Activated naive CD4-positive, alpha-beta T cell treated with anti-CD3 and anti-CD28 coated beads, Interleukin-2, amount 50 U/mL, for 16 hours (primary cell): ENCODE measurements around the gene SP100.
"Not testable (repeated sequence)": the region's sequence is repeated elsewhere in the genome, so short reads cannot be mapped to it uniquely, and the experiment has no call there.

Source experiments
- DNase-seq: peaks from one replicate; pipeline ENCODE4 v3.0.0-alpha.2; 2020

SP100 gene

DNA sequence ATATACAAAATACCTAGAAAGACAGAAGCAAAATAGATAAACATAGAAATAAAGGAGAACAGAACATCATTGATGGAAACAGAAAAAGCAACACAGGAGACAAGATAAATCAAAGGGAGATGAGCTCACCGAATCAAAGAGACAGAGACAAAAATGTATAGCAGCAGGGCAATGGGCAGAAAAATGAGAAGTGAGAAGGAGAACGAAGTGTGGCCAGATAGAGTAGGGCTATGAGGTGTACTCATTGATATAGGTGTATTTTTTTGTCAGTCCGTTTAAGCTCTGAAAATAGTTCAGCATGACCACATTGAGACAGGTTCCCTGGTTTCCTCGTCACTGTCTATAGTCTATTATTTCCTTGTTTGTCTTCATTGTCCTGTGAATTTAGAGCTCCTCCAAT is 55.1 kb downstream of the SP100 start:
- no peak for DNase-seq

DNA sequence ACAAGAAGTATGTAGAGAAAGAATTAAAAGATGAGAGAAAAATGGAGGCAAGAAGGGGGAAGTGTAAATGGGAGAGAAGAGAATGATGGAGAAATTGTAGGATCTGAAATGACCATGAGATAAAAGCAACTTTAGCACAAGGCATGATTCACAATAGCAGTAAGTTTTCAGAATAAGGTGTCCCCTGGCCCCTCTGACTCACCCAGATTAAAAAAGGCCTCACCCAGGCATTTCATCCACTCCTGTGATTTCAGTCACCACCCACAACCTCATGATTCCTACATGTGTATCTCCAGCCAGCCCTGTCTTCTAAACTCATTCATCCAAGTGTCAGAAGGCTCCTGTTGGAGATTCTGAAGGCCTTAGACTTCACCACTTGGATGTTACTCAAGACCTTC is 56.6 kb downstream of the SP100 start:
- peak; percentile 18 for DNase-seq

DNA sequence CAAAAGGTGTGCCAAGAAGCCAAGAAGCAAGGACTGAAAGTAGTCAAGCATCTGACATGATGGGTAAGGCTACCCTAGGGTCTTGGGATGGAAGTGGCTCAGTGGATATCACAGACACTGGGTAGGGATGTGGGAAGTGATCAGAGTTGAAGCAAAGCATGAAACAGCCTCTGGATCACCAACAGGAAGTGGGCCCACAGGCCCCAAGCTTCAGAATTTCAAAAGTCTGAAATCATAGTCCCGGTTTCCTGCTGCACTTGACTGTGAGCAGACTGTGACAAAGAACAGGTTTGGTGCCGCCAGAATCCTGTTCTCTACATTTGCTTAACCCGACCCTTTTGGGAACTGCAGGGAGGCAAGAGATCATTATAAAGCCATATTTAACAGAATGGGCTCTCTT is 57.4 kb downstream of the SP100 start:
- DNase-seq = no peak

DNA sequence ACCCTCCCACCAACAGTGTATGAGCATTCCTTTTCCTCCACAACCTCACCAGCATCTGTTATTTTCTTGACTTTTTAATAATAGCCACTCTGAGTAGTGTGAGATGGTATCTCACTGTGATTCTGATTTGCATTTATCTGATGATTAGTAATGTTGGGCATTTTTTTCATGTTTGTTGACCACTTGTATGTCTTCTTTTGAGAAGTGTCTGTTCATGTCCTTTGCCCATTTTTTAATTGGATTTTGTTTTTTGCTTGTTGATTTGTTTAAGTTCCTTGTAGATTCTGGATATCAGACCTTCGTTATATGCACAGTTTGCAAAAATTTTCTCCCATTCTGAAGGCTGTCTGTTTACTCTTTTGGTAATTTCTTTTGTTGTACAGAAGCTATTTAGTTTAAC is 59.1 kb downstream of the SP100 start:
- DNase-seq = no peak

DNA sequence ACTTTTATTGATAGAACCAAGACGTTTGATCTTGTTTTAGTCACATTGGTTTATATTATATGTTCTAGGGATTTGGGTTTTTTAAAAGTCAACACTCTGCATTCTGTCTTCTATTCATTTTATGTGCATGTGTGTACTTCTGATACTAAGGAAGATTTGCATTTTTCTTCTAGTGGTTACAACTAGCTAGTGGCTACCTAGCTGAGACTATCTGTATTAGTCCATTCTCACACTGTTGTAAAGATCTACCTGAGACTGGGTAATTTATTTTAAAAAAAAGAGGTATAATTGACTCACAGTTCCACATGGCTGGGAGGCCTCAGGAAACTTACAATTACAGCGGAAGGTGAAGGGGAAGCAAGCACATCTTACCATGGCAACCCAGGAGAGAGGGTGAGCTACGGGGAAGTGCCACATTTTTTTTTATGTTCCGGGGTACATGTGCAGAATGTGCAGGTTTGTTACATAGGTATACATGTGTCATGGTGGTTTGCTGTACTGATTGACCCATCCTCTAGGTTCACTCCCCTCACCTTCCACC is 69.9 kb downstream of the SP100 start:
- DNase-seq = no peak

DNA sequence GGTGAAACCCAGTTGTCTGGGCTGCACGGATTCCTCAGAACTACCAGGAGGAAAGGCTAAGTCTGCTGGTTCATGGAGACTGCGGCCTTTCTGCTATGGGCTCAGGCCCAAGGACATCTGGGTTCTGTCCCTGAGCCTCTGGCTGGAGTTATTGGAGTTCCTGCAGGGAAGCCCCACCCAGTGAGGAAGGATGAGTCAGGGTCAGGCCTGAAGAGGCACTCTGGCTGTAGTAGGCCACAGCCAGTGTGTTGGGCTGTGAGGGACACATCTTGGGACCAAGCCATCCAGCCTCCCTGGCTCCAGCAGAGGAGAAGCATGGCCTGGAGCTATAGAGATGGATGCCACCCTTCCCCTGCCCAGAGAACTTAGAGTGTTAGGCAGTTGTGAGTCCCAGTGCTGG is 75.2 kb downstream of the SP100 start:
- DNase-seq = not testable (repeated sequence)

DNA sequence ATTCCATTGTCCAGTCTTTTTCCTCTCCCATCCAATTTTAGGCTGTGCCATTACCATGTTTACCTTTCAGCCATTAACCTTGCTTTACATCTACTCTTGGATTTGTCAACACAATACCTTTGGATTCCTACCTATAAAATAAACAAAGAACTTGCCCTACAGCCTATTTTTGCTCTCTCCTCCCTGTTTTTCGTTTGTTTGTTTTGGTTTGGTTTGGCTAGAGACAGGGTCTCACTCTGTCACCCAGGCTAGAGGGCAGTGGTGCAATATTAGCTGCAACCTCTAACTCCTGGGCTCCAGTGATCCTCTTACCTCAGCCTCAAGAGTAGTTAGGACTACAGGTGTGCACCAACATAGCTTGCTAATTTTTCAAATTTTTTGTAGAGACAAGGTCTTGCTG is 76.1 kb downstream of the SP100 start:
- DNase-seq = no peak

DNA sequence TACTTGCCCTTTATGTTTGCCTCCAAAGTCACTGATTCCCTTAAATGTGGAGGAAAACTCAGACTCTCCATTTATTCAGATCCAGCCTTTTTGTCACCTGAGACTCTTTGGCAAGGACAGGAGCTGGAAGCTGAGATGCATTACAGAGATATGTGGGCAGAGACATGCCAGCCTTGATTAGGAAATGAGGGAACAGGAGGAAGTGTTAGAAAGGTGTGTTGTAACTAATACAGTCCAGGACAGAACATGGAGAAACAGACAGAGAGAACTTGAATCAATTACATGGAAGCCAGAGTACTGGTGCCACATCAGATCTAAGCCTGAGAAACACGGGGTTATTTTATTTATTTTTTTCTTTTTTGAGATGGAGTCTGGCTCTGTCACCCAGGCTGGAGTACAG is 79.0 kb downstream of the SP100 start:
- DNase-seq = no peak

DNA sequence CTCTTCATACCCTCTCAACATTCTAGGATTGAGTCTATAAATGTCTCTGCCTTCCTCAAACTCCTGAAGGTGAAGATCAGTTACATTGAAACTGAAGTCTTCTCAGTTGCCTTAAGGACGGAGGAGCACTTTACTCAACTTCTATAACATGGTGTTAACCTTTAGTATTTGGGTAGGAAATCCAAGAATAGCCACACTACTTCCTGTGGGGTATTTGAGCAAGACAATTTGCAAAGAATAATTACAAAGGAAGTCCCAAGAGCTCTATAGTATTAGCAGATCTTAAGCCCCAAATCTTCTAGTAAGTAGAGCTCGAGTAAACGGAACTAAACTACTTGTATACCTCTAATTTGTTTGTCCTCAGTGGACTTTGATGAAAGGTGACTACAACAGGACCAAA is 80.9 kb downstream of the SP100 start:
- no peak for DNase-seq

DNA sequence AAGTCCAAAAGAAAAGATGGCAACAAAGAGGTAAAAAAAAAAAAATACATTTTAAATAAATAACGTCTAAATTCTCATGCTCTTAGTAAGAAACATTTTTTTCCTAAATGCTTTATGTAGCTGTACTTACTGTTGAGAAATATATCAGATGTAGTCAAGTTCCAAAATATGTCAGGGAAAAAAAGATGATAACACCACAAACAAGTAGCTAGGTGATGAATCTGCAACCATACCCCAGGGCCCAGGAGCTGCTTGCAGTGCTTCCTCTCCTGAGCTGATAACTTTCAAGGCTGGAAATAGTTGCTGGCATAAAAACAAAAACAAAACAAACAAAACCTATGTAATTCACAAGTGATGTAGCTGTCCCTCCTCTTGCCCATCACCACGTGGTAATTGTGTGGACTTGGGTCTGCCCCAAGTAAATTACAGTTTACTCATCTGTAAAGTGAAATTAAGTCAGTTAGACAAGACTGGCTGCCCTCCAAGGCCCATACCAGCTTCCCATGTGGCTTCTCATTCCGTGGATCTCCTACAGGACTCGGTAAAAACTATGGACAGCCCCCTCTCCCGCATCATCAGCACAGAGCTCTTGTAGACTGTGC is 82.6 kb downstream of the SP100 start:
- DNase-seq = no peak

DNA sequence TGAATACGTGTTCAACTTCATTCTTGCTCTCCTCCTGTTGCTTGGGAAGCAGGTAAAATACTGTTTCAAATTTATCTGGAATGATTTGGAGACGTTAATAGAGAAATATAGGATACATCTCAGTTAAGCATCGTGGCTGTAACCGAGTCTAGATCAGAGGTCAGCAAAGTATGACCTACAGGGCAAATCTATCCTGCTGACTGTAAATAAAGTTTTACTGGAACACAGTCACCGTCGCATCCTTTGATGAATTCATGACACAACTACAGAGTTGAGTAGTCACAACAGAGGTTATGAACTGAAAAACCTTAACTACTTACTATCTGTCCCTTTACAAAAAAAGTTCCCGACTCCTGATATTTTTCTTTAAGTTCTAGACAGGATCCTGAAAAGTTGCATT is 86.6 kb downstream of the SP100 start:
- DNase-seq = no peak

DNA sequence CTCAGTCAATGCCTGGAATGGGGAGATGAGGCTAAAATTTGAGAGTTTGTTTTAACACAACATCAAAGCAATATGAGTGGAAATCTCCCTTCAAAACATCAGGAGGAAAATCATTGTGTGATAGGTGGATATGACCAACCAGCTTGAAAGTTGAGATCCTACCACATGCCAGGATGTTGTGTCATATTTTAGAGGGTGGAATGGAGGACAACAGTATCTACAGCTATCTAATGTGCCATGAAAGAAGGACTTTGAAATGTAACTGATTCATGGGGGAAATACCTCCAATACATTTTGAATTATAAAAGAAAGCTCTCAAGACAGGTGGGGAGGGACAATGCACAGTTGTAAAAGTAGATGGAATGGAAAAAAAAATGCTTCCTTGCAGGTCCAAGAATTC is 87.8 kb downstream of the SP100 start:
- no peak for DNase-seq

DNA sequence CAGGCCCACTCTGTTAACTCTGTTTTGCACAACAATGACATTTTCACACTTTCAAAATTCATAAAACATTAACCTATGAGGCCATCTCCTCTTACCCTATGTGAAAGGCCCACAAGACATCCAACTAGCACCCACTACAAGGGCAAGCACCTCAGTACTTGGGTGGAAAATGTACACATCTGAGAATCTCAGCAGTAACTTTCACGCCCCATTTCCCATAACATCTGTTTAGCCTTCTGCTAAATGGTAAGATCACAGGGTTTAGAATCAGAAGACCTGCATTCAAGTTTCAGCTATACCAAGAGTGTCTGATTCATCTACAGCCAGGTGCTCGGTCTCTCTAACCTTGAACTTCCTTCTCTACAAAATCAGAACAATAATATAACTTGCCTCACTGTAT is 89.2 kb downstream of the SP100 start:
- DNase-seq = no peak

DNA sequence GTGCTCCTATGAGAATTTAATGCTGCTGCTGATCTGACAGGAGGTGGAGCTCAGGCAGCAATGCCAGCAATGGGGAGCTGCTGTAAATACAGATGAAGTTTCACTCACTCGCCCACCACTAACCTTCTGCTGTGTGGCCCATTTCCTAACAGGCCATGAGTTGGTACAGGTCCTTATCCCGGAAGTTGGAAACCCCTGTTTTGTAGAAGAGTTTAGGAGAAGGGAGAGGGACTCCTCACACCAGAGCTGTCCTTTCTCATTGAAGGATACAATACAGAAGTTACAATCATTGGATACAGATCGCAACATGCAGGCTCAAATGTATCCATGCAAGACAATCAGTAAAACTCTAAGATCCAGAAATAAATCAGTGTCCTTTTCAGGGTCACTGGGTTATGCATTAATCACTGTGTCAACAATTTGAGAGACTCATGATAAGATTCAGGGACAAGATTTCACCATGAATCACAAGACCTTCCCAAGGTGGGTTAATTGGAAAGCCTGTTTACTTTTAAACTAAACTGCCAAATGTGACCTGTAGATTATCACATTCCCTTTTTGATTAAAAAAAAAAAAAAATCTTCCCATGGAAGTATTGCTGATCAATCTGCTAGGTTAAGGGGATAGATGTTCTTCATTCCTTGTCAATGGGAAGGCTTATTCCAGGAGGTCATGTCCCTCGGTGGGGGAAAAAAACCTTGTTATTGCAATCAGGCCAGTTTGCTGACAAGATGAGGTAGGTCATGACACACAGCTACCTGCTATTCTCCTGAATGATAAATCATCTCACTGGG is 97.2 kb downstream of the SP100 start:
- DNase-seq = no peak

DNA sequence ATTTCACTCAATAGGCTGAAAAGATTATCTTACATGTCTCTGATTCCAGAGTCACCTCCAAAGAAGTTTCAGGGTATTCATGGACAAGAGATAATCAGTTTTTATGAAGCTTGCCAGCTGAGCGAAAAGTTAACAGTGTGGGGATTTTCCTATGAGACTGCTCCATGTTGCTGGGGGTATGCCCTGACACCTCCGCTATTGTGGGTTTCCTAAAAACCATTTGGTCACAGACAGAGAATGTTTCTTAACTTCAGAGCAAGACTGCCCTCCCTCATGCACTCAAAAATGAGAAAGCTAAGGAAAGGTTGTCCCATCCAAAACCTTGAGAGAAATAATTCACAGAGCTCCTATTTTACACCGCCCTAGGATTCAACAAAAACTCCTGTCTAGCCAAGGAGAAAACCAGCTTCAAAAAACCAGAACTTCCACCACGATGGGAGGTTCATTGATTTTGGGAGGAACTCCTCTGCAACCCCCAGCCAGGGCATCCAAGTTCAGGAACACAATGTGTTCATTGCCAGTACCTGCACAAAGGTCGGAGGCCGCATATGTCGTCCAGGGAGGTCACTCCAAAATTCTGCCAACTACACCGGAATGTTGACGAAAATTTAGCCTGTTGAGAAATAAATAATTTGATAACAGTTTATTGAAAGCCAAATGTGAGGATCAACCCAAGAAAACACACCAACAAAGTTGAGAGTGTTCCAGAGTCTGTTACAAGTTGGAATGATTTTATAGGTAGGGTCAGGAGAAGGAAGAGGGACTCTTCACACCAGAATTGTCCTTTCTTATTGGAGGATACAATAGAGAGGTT is 104.3 kb downstream of the SP100 start:
- no peak for DNase-seq

DNA sequence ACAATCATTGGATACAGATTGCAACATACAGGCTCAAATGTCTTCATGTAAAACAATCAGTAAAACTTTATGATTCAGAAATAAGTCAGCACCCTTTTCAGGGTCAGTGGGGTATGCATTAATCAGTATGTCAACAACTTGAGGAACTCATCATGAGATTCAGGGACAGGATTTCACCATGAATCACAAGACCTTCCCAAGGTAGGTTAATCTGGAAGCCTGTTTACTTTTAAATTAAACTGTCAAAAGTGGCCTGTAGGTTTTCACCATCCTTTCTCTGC is 104.8 kb downstream of the SP100 start:
- no peak for DNase-seq

DNA sequence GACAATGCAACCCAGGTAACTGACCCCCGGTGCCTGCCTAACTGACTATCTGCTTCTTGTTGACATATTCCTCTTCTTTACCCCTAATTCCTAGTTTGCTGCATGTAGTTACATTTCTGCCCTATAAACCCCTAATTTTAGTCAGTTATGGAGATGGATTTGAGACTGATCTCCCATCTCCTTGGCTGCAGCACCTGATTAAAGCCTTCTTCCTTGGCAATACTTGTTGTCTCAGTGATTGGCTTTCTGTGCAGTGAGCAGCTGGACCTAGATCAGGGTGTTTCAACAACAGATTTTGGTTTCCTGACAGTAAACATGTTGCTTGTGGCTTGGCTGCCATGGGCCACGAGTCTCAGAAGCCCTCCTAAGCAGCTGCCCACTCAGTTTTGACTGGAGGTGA is 105.4 kb downstream of the SP100 start:
- DNase-seq = no peak

DNA sequence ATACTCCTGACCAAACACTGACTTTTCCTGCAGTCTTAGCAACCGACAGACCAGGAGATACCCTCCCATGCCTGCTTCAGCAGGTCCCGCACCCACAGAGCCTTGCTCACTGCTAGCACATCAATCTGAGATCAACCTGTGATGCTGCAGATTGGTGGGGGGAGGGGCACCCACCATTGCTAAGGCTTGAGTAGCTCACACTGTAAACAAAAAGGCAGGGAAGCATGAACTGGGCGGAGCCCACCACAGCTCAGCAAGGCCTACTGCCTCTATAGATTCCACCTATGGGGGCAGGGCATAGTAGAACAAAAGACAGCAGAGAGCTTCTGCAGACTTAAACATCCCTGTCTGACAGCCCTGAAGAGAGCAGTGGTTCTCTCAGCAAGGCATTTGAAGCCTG is 109.7 kb downstream of the SP100 start:
- DNase-seq = no peak

DNA sequence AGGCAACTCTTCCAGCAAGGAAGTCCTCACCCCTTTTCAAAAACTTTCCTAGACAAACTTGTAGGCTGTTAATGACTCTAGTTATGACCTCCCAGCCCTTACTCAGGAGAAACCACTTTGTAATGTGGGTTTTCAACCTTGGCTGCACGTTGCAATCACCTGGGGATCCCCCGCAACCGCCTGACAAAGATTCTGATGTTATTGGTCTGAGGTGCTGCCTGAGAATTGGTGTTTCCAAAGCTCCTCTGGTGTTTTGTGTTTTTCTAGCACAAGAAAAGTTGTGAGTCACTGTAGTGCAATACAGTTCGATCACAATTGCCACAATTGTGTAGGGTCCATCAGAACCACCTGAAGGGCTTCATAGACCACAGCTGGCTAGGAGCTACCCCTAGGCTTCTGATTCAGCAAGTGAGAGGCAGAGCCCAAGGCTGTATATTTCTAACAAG is 121.6 kb downstream of the SP100 start:
- no peak for DNase-seq

DNA sequence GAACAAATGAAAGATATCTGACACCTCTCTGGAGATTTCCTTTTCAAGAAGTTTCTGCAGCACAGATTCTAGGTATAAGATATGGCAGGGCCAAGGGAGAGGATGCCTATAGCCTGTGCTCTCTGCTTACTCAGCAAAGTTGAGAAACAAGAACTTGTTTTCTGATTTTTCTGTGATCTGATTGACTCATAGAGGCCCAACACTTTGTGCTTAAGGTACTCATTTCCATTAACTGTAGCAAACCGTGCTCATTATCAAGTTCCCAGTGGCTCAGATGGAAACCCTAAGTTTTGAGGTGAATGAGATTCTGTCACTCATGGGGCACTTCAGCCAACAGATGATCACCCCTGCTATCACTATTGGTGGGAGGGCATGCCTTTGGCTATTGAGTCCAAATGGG is 124.3 kb downstream of the SP100 start:
- DNase-seq = no peak

DNA sequence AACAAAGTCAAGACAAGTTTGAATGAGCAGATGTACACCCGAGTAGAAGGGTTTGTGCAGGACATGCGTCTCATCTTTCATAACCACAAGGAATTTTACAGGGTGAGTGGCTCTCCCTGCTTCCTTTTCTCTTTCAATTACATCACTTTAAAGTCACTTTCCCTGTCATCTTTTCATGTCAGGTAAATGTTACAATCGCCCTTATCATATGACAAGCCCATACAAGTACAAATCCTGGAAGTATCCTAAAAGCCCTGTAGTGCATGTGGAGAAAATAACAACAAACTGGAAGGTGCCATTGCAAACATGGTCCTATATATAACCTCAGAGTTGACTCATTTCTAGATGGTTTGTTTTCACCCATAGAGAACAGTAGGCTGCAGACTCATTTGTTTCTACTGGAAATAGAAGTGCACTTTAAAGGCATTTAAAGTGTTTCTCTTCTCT is 126.0 kb downstream of the SP100 start:
- no peak for DNase-seq

DNA sequence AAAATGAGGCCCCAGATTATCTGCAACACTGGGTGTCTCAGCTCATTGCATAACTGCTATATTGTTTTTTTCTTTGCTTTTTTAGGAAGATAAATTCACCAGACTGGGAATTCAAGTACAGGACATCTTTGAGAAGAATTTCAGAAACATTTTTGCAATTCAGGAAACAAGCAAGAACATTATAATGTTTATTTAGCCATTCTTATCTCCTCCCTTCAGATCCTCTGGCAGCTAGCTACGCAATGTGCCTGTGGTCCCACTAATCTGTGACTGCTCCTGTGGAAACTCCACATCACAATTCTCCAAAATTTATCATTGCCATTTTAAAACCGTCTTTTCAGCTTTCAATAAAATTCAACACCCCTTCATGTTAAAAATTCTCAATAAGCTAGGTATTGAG is 126.8 kb downstream of the SP100 start:
- DNase-seq = no peak

DNA sequence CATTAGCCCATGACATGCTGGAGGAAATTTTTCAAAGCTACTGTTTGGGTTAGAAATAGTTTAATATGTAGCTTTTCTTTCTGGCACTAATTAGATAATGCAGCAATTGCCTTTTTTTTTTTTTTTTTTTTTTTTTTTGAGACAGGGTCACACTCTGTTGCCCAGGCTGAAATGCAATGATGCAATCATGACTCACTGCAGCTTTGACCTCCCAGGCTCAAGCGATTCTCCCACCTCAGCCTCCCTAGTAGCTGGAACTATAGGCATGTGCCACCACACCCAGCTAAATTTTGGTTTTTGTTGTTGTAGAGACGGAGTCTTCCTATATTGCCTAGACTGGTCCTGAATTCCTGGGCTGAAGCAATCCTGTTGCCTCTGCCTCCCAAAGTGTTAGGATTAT is 136.2 kb downstream of the SP100 start:
- DNase-seq = no peak

DNA sequence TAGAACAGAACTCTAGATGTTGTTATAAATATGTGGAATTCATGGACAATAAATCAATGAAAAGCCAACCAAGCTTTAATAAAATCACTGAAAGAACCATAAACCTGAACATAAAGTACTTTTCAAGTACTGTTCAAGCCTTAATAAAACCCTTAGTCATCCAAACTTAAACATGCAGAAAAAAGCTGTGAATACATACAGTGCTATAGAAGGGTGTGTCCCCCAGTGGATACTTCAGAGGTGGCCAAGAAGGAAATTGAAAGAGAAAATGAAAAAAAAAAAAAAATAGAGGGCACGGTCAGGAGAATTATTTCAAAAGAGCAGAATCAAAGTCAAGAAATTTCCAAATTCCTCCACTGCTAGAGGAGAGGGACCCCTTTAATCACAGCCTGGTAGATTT is 141.1 kb downstream of the SP100 start:
- no peak for DNase-seq
